HepG2 (cell line): ENCODE results near the gene GLB1L. TPM values are rescaled to one million over a fixed set of nuclear protein-coding genes. Genes with fewer than 3 reads are reported as not detected.

Experiments used
- ATAD3A ChIP-seq: sonication (generic); formaldehyde crosslinking; IDR thresholded peaks from 2 replicates; pipeline ENCODE4 v1.4.0; 2020; ENCODE audit warnings: missing genetic modification reagents
- EZH2 ChIP-seq: conservative IDR thresholded peaks from 2 replicates; pipeline ENCODE4 v1.6.1; 2012; ENCODE audit warnings: mild to moderate bottlenecking, low read depth, low read length, moderate library complexity
- HMGA1 ChIP-seq: sonication (generic); formaldehyde crosslinking; conservative IDR thresholded peaks from 2 replicates; pipeline ENCODE4 v1.4.0; 2020; ENCODE audit warnings: missing genetic modification reagents
- MED1 ChIP-seq: sonication (generic); formaldehyde crosslinking; IDR thresholded peaks from 2 replicates; pipeline ENCODE4 v1.4.0; 2020; ENCODE audit warnings: missing genetic modification reagents
- MTF2 ChIP-seq: sonication (generic); formaldehyde crosslinking; IDR thresholded peaks from 2 replicates; pipeline ENCODE4 v1.5.0; 2020; ENCODE audit warnings: missing genetic modification reagents, borderline replicate concordance
- NBN ChIP-seq: fragments of 450-650 bp; conservative IDR thresholded peaks from 2 replicates; pipeline ENCODE4 v1.6.1; 2017
- NR2F6 ChIP-seq, 2 experiments: IDR thresholded peaks; 2 replicates each; pipeline ENCODE4 v1.6.1; 2016; ENCODE audit warnings: antibody characterized with exemption in 1 of 2, mild to moderate bottlenecking in 1 of 2
- SALL2 ChIP-seq: sonication (generic); formaldehyde crosslinking; IDR thresholded peaks from 2 replicates; pipeline ENCODE4 v1.8.1; 2023; ENCODE audit warnings: mild to moderate bottlenecking, missing genetic modification reagents, inconsistent platforms
- TBX2 ChIP-seq: sonication (generic); formaldehyde crosslinking; IDR thresholded peaks from 2 replicates; pipeline ENCODE4 v1.5.0; 2020; ENCODE audit warnings: missing genetic modification reagents, mild to moderate bottlenecking, borderline replicate concordance
- ZFP36L1 ChIP-seq: sonication (generic); formaldehyde crosslinking; IDR thresholded peaks from 2 replicates; pipeline ENCODE4 v1.8.0; 2022; ENCODE audit warnings: mild to moderate bottlenecking, missing genetic modification reagents, moderate library complexity
- ZFP90 ChIP-seq: sonication (generic); formaldehyde crosslinking; IDR thresholded peaks from 2 replicates; pipeline ENCODE4 v1.8.0; 2022; ENCODE audit warnings: missing genetic modification reagents, mild to moderate bottlenecking, inconsistent platforms, borderline replicate concordance
- ZNF484 ChIP-seq: sonication (generic); formaldehyde crosslinking; IDR thresholded peaks from 2 replicates; pipeline ENCODE4 v1.5.1; 2020; ENCODE audit warnings: mild to moderate bottlenecking, low read depth, missing genetic modification reagents, borderline replicate concordance
- polyA plus RNA-seq, 8 experiments: library from polyadenylated mRNA; depleted of rRNA in 3 of 8; stranded (reverse) in 7 of 8; unstranded in 1 of 8; fragments of >200 nt; fragmentation: Illumina TruSeq in 4 of 8; extraction: Trizol in 4 of 8; gene quantifications; 2 replicates each; pipeline versions ENCODE4 v1.2.1 to v1.2.3, GENCODE V29; 2011 to 2016; ENCODE audit warnings: low read depth in 4 of 8, missing spikeins in 1 of 8, mixed read lengths in 1 of 8; ENCODE audit not compliant: insufficient read depth in 1 of 8
- total RNA-seq, 5 experiments: library from RNA; depleted of rRNA; stranded (reverse); fragments of >200 nt; fragmentation: Illumina TruSeq; extraction: Trizol; gene quantifications; 2 replicates each; pipeline ENCODE4 v1.2.3, GENCODE V29; 2016; ENCODE audit warnings: low read depth in 1 of 5
- TF ChIP-seq, protein P1 (sequence below): sonication (generic); formaldehyde crosslinking; IDR thresholded peaks from 2 replicates; pipeline ENCODE4 v1.4.0; 2020; ENCODE audit warnings: mild to moderate bottlenecking, missing genetic modification reagents
- TF ChIP-seq, protein P2 (sequence below): sonication (generic); formaldehyde crosslinking; IDR thresholded peaks from 2 replicates; pipeline ENCODE4 v1.4.0; 2020; ENCODE audit warnings: missing genetic modification reagents, borderline replicate concordance

The GLB1L gene
- total and polyA plus RNA-seq, 2 of the 13 experiments (the other 11 are each of a cell fraction or from before 2014, with no cell fraction given) = 6.8 to 7.3 TPM

DNA sequence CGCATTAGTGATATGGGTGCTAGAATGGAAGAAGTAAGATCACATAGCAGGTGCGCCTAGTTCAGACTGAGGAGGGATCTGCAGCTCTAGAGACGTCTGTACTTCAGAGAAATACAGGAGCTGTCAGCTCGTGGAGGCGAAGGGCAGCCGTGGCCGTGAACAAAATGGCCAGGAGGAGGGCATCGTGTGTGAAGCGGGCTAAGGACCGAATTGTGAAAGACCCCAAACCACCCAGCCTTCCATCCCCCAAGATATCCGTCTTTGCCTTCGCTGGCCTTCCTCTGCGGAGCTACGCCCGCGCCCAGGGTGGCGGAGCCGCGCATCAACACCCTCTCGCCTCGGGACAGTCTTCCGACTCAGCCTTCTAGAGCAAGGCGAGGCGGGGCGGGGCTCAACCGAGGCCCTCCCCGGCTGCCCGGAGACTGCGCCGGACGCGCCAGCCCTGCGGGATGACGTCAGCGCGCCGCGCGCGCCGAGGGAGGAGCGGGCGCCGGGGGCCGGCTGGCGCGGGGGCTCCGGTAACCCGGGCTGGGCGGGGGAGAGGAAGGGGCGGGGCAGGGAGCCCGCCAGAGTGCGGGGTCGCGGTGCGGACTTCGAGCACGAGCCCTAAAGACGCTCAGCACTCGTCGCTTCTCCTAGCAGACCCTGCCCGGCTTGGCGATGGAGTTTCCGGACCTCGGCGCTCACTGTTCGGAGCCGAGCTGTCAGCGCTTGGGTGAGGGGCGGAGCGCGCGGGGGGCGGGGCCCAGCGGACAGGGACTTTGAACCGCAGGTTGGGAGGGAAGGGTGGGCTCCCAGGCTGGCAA, 38.7 kb downstream of the GLB1L start, which contains the start of gene ZFAND2B (continued):
- peak; percentile 83 for TF ChIP-seq ZFP90
- TF ChIP-seq EZH2 = no peak
- TF ChIP-seq ZFP36L1 (CRISPR knock-in tag) = no peak
- TF ChIP-seq MED1 (CRISPR knock-in tag) = peak; percentile 75; the same call in 1 of the 2 replicates
- no peak for TF ChIP-seq NBN
- TF ChIP-seq, protein P1, sequence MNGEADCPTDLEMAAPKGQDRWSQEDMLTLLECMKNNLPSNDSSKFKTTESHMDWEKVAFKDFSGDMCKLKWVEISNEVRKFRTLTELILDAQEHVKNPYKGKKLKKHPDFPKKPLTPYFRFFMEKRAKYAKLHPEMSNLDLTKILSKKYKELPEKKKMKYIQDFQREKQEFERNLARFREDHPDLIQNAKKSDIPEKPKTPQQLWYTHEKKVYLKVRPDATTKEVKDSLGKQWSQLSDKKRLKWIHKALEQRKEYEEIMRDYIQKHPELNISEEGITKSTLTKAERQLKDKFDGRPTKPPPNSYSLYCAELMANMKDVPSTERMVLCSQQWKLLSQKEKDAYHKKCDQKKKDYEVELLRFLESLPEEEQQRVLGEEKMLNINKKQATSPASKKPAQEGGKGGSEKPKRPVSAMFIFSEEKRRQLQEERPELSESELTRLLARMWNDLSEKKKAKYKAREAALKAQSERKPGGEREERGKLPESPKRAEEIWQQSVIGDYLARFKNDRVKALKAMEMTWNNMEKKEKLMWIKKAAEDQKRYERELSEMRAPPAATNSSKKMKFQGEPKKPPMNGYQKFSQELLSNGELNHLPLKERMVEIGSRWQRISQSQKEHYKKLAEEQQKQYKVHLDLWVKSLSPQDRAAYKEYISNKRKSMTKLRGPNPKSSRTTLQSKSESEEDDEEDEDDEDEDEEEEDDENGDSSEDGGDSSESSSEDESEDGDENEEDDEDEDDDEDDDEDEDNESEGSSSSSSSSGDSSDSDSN (CRISPR knock-in tag) = peak; percentile 78
- TF ChIP-seq SALL2 (CRISPR knock-in tag) = peak; percentile 80
- TF ChIP-seq HMGA1 (CRISPR knock-in tag) = no peak
- TF ChIP-seq, protein P2, sequence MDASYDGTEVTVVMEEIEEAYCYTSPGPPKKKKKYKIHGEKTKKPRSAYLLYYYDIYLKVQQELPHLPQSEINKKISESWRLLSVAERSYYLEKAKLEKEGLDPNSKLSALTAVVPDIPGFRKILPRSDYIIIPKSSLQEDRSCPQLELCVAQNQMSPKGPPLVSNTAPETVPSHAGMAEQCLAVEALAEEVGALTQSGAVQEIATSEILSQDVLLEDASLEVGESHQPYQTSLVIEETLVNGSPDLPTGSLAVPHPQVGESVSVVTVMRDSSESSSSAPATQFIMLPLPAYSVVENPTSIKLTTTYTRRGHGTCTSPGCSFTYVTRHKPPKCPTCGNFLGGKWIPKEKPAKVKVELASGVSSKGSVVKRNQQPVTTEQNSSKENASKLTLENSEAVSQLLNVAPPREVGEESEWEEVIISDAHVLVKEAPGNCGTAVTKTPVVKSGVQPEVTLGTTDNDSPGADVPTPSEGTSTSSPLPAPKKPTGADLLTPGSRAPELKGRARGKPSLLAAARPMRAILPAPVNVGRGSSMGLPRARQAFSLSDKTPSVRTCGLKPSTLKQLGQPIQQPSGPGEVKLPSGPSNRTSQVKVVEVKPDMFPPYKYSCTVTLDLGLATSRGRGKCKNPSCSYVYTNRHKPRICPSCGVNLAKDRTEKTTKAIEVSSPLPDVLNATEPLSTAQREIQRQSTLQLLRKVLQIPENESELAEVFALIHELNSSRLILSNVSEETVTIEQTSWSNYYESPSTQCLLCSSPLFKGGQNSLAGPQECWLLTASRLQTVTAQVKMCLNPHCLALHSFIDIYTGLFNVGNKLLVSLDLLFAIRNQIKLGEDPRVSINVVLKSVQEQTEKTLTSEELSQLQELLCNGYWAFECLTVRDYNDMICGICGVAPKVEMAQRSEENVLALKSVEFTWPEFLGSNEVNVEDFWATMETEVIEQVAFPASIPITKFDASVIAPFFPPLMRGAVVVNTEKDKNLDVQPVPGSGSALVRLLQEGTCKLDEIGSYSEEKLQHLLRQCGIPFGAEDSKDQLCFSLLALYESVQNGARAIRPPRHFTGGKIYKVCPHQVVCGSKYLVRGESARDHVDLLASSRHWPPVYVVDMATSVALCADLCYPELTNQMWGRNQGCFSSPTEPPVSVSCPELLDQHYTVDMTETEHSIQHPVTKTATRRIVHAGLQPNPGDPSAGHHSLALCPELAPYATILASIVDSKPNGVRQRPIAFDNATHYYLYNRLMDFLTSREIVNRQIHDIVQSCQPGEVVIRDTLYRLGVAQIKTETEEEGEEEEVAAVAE (CRISPR knock-in tag) = peak; percentile 50; the same call in 1 of the 2 replicates
- TF ChIP-seq TBX2 = peak; percentile 32; the same call in 1 of the 2 replicates
- TF ChIP-seq ATAD3A = 0 out of 2 replicates have a peak, but pooled peaks have one; percentile 67
- no peak for TF ChIP-seq NR2F6 (IDR thresholded peaks at IDR 0.05)
- TF ChIP-seq NR2F6 (CRISPR knock-in tag; IDR thresholded peaks at IDR 0.05) = peak; percentile 23; the same call in 1 of the 2 replicates
- TF ChIP-seq MTF2 = 0 out of 2 replicates have a peak, but pooled peaks have one; percentile 77
- TF ChIP-seq ZNF484 = no peak
